GM12878 (cell line): Measurements from ENCODE around the gene ID3. TPM values are rescaled to one million over a fixed set of nuclear protein-coding genes. Genes with fewer than 3 reads are reported as not detected.

Source experiments
- ATAC-seq: fragments of 200-7000 bp; cut with Tn5 transposase; 3 replicates; pipeline ENCODE4 v1.9.1; 2020; ENCODE audit warnings: mild to moderate bottlenecking, moderate library complexity
- BruUV-seq: library from RNA; stranded (reverse); fragments of 400-500 nt; replicated peaks from 2 replicates; lab custom pipeline; 2021; lab: Mats Ljungman, UMichigan
- CTCF ChIA-PET: fragments of 300-600 bp; sonication (Branson Sonifier 250); formaldehyde crosslinking; extraction: SDS; loops from one replicate; lab custom pipeline; 2021; ENCODE audit warnings: inconsistent platforms; lab: Yijun Ruan, JAX
- POLR2A ChIA-PET: fragments of 350-600 bp; formaldehyde crosslinking; extraction: SDS; loops from one replicate; lab custom pipeline; 2021; ENCODE audit warnings: inconsistent platforms; lab: Charles Lee
- RAD21 ChIA-PET: fragments of 300-600 bp; sonication (Branson Sonifier 250); formaldehyde crosslinking; loops from one replicate; lab custom pipeline; 2023; ENCODE audit warnings: antibody characterized with exemption; ENCODE audit not compliant: unreplicated experiment; lab: Charles Lee
- SMC1A ChIA-PET: fragments of 300-600 bp; sonication (Branson Sonifier 250); formaldehyde crosslinking; loops from one replicate; lab custom pipeline; 2023; ENCODE audit not compliant: unreplicated experiment, uncharacterized antibody; lab: Charles Lee
- DNase-seq: peaks from one replicate; pipeline ENCODE4 v3.0.0-alpha.2; 2011; ENCODE audit warnings: low read depth, low spot score
- FAIRE-seq: peaks from 3 replicates; lab custom pipeline; 2011; peaks lifted over from hg19 to GRCh38; lab: Jason Lieb, UNC
- H2AFZ ChIP-seq: 2 replicates; pipeline ENCODE4 v1.6.0; 2011; ENCODE audit warnings: low read depth, low read length, control low read depth; ENCODE audit not compliant: control insufficient read depth
- H3K27ac ChIP-seq: 2 replicates; pipeline ENCODE4 v1.5.1; 2011; ENCODE audit warnings: control low read depth; ENCODE audit not compliant: control insufficient read depth, insufficient read depth
- H3K27me3 ChIP-seq, 2 experiments: replicated peaks in 1 of 2; 2 replicates each; pipeline versions ENCODE4 v1.6.0 to v1.6.1; 2011; ENCODE audit warnings: low read length in 1 of 2; ENCODE audit not compliant: control insufficient read depth in 2 of 2, insufficient read depth in 2 of 2
- H3K36me3 ChIP-seq, 2 experiments: 2 replicates each; pipeline ENCODE4 v1.5.1; 2011; ENCODE audit warnings: low read length in 1 of 2; ENCODE audit not compliant: control insufficient read depth in 2 of 2, insufficient read depth in 2 of 2
- H3K4me1 ChIP-seq: 2 replicates; pipeline ENCODE4 v1.6.1; 2011; ENCODE audit warnings: mild to moderate bottlenecking, low read length, moderate library complexity, mixed read lengths; ENCODE audit not compliant: control insufficient read depth, insufficient read depth
- H3K4me2 ChIP-seq: 2 replicates; pipeline ENCODE4 v1.6.0; 2011; ENCODE audit warnings: control low read depth; ENCODE audit not compliant: control insufficient read depth, insufficient read depth
- H3K4me3 ChIP-seq: fragments of 200-600 bp; sonication (generic); 2 replicates; pipeline ENCODE4 v1.5.1; 2016
- H3K79me2 ChIP-seq: 2 replicates; pipeline ENCODE4 v1.6.0; 2011; ENCODE audit warnings: low read length; ENCODE audit not compliant: control insufficient read depth, insufficient read depth
- H3K9ac ChIP-seq: 2 replicates; pipeline ENCODE4 v1.8.0; 2011; ENCODE audit warnings: low read length, control low read depth, mixed read lengths; ENCODE audit not compliant: control insufficient read depth, insufficient read depth
- H3K9me3 ChIP-seq: replicated peaks from 3 replicates; pipeline ENCODE4 v1.5.1; 2011; ENCODE audit warnings: mild to moderate bottlenecking, low read length; ENCODE audit not compliant: control insufficient read depth, insufficient read depth
- H4K20me1 ChIP-seq: 2 replicates; pipeline ENCODE4 v1.6.0; 2011; ENCODE audit not compliant: control insufficient read depth, insufficient read depth
- FOXM1 ChIP-seq: IDR thresholded peaks from 2 replicates; pipeline ENCODE4 v1.6.1; 2012; ENCODE audit warnings: low read depth, mild to moderate bottlenecking, inconsistent platforms, low read length, moderate library complexity
- GABPA ChIP-seq: IDR thresholded peaks from 2 replicates; pipeline ENCODE4 v1.6.1; 2014; ENCODE audit warnings: antibody characterized with exemption, low read depth, mild to moderate bottlenecking, inconsistent platforms
- MEF2A ChIP-seq: IDR thresholded peaks from 2 replicates; pipeline ENCODE4 v1.6.1; 2011; ENCODE audit warnings: low read depth, mild to moderate bottlenecking, low read length, moderate library complexity; ENCODE audit not compliant: insufficient read depth
- PML ChIP-seq: IDR thresholded peaks from 2 replicates; pipeline ENCODE4 v1.6.1; 2012; ENCODE audit warnings: low read length, inconsistent platforms
- POLR2A ChIP-seq: IDR thresholded peaks from 2 replicates; pipeline ENCODE4 v1.6.1; 2011; ENCODE audit warnings: low read depth, mild to moderate bottlenecking, low read length
- RELA ChIP-seq: fragments of 450-650 bp; IDR thresholded peaks from 2 replicates; pipeline ENCODE4 v1.8.0; 2014; ENCODE audit warnings: borderline replicate concordance; ENCODE audit not compliant: partially characterized antibody
- REST ChIP-seq: IDR thresholded peaks from 2 replicates; pipeline ENCODE4 v1.6.1; 2012; ENCODE audit warnings: mild to moderate bottlenecking, low read depth, low read length
- SIX5 ChIP-seq: IDR thresholded peaks from 2 replicates; pipeline ENCODE4 v1.6.1; 2011; ENCODE audit warnings: mild to moderate bottlenecking, low read depth, low read length, moderate library complexity; ENCODE audit not compliant: severe bottlenecking
- SKIL ChIP-seq: fragments of 450-650 bp; IDR thresholded peaks from 2 replicates; pipeline ENCODE4 v1.6.1; 2017; ENCODE audit warnings: mild to moderate bottlenecking, low read depth, inconsistent platforms; ENCODE audit not compliant: poor library complexity, severe bottlenecking
- YY1 ChIP-seq: IDR thresholded peaks from 2 replicates; pipeline ENCODE4 v1.6.1; 2011; ENCODE audit warnings: low read depth, mild to moderate bottlenecking, low read length
- ZBTB4 ChIP-seq: fragments of 450-650 bp; formaldehyde crosslinking; IDR thresholded peaks from 2 replicates; pipeline ENCODE4 v1.4.0; 2022; ENCODE audit warnings: mild to moderate bottlenecking, moderate library complexity
- WGBS: methylation state at CpG from one replicate; pipeline ENCODE4 v1.1.6; 2016; ENCODE audit warnings: low lambda C conversion rate; ENCODE audit not compliant: insufficient replicate concordance, insufficient coverage; ENCODE audit errors: missing lambda C conversion rate; 5-methylcytosine and 5-hydroxymethylcytosine counted together
- in situ Hi-C: fragments of 300-500 bp; cut with MboI; formaldehyde crosslinking; loops from 9 replicates; pipeline ENCODE4 v1.14.3; 2018; ENCODE audit warnings: mixed read lengths
- intact Hi-C: fragments of 100-400 bp; cut with micrococcal nuclease; formaldehyde crosslinking; loops from one replicate; pipeline ENCODE4 v1.14.2; 2022; ENCODE audit not compliant: unreplicated experiment
- polyA plus RNA-seq, 11 experiments: library from polyadenylated mRNA; depleted of rRNA in 4 of 11; unstranded in 6 of 11; stranded (reverse) in 5 of 11; fragments of >200 nt; fragmentation: Nextera tagmentation in 4 of 11; fragmentation: Illumina TruSeq in 1 of 11; extraction: Ambion mirVana in 4 of 11; extraction: Trizol in 1 of 11; gene quantifications; 1 replicate in 1 of 11; 2 replicates in 10 of 11; pipeline versions ENCODE4 v1.2.1 to v1.2.3, GENCODE V29; 2011 to 2016; ENCODE audit warnings: inconsistent platforms in 2 of 11, missing spikeins in 2 of 11, low read depth in 1 of 11
- total RNA-seq, 4 experiments: library from RNA; depleted of rRNA in 3 of 4; stranded (reverse); fragments of >200 nt in 3 of 4; fragmentation: Illumina TruSeq in 1 of 4; extraction: Trizol in 1 of 4; gene quantifications; 2 replicates each; pipeline versions ENCODE4 v1.2.1 to v1.2.3, GENCODE V29; 2013 to 2021
- TF ChIP-seq, protein P1 (sequence below): fragments of 450-650 bp; IDR thresholded peaks from 2 replicates; pipeline ENCODE4 v1.6.1; 2017; ENCODE audit warnings: antibody characterized with exemption, mild to moderate bottlenecking, moderate library complexity

Gene ID3
- total and polyA plus RNA-seq, 10 of the 15 experiments (the other 5 are each of a cell fraction or from before 2014, with no cell fraction given) = 42.7 to 475 (median 207) TPM

GRCh38 chr1:23517581-23517980, 41.7 kb downstream of the ID3 start:
- no TSS peak for BruUV-seq
- ChIA-PET SMC1A (no interaction called here), CTCF (interaction anchor here (1.9 to 5.6 kb wide), 2 partner anchors 20 to 22 kb away, joined by 8 to 40 read pairs; no protein-coding TSS in a partner anchor), RAD21 (no interaction called here), POLR2A (no interaction called here)
- Histone ChIP-seq H3K79me2 (no peaks in the 10 kb centered on the region; the same call in 1 of the 2 replicates), H4K20me1 (no peaks in the 10 kb centered on the region), H3K4me3 (no peak overlapping the region), H3K4me2 (no peak overlapping the region), H2AFZ (no peak overlapping the region), H3K9me3 (no peaks in the 10 kb centered on the region), H3K27ac (no peak overlapping the region), H3K36me3 (peaks cover 38 to 44% of the 10 kb centered on the region in 2 experiments), H3K4me1 (no peaks in the 10 kb centered on the region; the same call in 1 of the 2 replicates), H3K9ac (no peak overlapping the region), H3K27me3 (no peaks in the 10 kb centered on the region)
- in situ Hi-C loops = no loop called here
- intact Hi-C loops = no loop called here
- DNase-seq (no peak), ATAC-seq (no peak), FAIRE-seq (no peak)
- WGBS = 90% methylated on average over 9 of the region's 9 CpGs
- TF ChIP-seq PML = no peak
- TF ChIP-seq GABPA = no peak
- TF ChIP-seq SKIL = no peak
- no peak for TF ChIP-seq POLR2A
- TF ChIP-seq REST = no peak
- TF ChIP-seq ZBTB4 = no peak
- no peak for TF ChIP-seq RELA
- no peak for TF ChIP-seq YY1
- TF ChIP-seq SIX5 = no peak
- TF ChIP-seq, protein P1, sequence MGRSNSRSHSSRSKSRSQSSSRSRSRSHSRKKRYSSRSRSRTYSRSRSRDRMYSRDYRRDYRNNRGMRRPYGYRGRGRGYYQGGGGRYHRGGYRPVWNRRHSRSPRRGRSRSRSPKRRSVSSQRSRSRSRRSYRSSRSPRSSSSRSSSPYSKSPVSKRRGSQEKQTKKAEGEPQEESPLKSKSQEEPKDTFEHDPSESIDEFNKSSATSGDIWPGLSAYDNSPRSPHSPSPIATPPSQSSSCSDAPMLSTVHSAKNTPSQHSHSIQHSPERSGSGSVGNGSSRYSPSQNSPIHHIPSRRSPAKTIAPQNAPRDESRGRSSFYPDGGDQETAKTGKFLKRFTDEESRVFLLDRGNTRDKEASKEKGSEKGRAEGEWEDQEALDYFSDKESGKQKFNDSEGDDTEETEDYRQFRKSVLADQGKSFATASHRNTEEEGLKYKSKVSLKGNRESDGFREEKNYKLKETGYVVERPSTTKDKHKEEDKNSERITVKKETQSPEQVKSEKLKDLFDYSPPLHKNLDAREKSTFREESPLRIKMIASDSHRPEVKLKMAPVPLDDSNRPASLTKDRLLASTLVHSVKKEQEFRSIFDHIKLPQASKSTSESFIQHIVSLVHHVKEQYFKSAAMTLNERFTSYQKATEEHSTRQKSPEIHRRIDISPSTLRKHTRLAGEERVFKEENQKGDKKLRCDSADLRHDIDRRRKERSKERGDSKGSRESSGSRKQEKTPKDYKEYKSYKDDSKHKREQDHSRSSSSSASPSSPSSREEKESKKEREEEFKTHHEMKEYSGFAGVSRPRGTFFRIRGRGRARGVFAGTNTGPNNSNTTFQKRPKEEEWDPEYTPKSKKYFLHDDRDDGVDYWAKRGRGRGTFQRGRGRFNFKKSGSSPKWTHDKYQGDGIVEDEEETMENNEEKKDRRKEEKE = no peak
- no peak for TF ChIP-seq FOXM1
- no peak for TF ChIP-seq MEF2A
